Measurements from ENCODE around the gene PAX5. TPM values are rescaled to one million over a fixed set of nuclear protein-coding genes. Genes with fewer than 3 reads are reported as not detected.

The PAX5 gene
- total RNA-seq, 1 donor from 2014 or later = 0.12 TPM

DNA sequence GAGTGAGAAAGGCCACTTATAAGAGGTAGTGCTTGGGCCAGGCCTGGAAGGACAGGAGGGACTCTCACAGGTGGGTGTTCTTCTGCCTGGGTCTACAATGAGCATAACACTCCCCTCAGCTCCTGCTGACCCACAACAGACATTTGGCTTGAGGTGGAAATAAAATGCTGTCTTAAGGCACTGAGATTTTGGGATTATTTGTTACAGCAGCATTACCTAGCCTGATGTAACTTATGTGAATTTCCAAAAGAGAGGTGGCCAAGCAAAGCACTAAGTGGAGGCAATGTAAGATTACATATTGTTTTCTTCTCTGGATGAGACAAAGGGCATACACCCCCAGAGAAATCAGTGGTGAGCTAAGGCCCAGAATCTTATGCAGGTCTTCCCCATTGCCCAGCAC is 221.5 kb downstream of the PAX5 start:
- DNase-seq (ENCODE audit: low spot score) = no peak

DNA sequence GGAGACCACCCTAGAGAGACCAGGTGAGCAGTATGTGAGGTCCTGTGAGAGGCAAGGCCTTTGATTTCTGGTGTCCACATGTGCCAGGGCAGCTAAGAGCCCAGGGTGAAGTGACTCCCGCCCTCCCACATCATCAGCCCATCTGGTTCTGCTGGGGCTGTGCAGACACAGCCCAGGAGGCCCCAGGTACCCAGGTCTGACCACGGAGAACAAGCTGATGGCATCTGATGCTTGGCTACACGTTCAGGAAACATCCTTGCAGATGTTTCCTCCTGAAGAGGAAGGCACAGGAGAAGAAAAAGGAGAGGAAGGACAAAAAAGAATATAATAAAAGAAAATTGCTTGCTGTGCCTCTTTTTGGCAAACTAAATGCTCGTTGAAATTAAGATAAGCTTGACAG is 225.8 kb downstream of the PAX5 start:
- no peak for DNase-seq (ENCODE audit: low spot score)

DNA sequence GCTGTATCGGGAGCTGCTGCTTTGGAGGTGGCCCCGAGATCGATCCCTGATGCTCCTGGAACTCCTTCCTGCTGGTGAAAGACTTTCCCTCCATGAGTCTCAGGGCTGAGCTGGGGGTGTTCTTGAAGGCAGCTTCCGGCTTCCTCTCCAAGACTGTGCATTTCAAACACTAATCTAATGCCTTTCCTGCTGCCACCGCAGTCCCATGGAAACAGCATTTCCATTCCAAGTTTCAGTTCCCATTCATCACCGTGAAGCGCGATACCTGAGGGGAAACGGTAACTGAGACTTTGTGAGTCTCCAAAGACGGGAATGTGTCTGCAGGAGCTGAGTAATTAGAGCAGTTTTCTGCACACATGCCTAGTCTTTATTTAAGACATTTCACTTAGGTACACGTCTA is 230.1 kb downstream of the PAX5 start:
- no peak for DNase-seq (ENCODE audit: low spot score)

DNA sequence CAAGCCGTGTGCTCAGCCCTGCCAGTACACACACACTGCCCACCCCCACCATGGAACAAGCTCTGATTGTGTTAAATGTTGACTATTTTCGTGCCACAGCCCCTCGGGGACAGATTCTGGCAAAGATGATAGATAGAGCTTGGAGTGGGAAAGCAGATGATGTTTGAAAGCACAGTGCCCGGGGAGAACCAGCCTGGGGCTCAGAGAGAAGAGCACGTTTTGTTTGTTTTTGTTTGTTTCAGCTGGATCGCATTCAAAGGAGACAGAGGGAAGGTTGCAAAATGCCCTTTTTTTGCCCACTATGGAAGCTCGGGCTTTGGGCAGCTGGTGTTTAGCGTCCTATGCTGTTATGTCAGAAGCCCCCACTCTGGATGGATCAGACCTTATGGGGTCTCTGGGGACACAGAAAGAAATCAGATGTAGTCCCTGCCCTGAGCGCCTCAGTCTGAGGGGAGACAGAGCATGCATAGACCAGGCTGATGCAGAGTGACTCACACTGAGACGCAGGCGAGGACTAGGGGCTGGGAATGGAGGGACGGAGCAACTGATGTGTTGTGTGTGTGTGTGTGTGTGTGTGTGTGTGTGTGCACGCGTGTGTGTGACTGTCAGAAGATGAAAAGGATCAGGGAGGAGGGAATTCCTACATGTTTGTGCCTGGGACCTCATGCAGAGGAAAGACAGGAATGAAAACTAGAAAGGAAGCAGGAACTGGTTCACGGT is 231.7 kb downstream of the PAX5 start:
- DNase-seq (ENCODE audit: low spot score) = no peak

DNA sequence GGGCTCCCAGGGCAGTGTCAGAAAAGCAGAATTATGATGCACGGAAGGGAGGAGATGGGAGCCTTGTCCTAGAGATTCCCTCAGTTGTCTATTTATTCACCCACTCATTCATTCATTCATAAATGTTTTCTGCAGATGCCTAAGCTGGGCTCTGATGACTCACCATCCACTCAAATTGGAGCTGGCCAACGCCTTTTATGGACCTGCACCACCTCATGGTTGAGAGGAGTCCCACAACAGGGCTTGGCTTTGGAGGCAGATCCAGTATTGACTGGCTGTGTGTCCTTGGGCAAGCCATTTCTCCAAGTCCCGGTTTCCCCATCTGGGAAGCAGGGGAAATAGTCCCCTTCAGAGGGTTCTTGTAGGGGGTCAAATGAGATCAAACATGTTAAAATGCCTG is 233.6 kb downstream of the PAX5 start:
- no peak for DNase-seq (ENCODE audit: low spot score)

DNA sequence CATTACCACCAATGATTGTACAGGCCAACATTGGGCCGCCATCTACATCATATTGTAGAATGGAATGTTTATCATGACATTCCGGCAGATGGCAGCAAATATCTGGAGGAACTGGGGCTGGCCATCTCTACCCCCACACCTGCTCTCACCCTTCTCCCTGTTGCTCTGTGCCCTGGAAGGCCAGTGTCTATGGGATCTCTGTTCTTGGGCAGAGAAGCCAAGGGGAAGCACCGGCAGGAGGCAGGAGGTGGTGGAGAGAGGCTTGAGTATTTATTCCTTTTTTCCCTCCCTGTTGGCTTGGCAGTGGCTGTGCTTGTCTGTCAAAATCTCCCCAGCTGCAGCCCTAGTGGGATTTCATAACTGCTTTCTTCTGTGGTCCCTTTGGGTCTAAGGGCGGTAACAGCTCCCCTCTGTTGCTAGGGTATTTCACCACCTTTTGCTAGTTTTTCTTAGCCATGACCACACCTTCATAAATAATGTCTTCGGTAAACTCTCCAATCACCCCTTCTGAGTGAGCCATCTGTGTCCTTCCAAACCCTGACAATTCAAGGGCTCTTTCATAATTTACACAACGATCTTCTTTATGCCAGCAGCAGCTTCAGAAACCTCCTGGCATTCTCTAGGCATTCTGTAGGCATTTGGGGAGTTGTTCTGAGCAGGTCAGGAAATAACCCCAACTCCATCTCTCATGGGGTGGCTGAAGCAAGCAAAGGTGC is 235.6 kb downstream of the PAX5 start:
- DNase-seq (ENCODE audit: low spot score) = no peak

DNA sequence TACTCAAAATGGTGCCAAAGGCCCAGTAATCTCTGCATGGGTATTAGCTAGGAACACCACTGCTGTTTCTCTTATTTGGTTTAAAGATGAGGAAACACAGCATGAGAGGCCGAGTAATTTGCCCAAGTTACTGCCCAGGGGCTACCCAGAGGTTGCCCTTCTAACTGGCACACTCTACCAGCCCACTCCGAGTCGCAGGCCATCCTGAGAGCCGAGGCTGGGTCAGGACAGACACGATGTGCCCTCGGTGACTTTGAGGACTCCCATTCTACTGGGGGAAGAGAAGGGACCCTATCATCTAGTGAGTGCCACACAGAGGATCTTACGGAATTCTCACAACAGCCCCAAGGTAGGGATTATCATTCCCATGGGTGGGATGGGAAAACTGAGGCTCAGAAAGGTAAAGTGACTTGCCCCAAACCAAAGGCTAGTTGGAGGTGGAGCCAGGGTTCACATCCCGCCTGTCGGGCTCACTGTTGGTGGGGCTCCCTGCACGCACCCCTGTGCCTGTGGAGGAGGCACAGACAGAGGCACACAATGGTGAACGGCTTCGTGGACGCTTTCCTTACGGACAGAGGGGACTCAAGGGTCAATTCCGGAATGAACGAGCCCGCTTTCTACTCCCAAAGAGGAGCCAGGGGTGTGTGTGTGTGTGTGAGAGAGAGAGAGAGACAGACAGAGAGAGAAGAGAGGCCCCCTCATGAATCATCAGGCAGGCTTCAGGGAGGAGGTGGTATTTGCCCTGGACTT is 236.4 kb downstream of the PAX5 start:
- DNase-seq (ENCODE audit: low spot score) = no peak

DNA sequence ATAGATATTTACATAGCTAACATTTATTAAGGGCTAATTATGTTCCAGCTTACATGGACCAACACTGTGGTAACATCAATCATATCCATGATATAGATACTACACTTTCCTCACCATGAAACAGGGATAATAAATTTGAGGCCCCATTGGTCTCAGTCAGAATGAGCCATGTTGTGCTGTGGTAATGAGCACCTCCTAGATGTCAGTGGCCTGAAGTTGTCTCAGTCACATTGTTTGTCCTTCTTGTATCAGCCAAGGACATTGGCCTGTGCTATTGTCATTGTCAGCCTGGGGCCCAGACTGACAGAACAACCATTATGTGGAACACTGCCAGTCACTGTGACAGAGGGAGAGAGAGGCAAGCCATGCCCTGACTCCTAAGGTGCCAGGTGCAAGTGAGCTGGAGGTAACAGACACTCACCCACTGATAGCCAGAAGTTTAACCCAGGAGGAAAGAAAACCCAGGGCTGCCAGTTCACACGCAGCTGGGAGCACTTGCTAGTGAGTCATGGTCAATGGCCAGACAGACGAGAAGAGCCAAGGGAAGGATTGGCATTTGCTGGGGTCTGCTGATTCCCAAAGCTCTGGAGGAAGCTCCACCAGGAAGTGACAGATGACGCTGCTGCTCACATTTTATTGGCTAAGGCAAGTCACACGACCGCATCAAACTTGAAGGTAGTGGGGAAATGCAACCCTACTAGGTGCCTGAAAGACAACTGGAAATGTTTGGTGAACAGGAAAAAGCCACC is 237.2 kb downstream of the PAX5 start:
- DNase-seq (ENCODE audit: low spot score) = no peak

DNA sequence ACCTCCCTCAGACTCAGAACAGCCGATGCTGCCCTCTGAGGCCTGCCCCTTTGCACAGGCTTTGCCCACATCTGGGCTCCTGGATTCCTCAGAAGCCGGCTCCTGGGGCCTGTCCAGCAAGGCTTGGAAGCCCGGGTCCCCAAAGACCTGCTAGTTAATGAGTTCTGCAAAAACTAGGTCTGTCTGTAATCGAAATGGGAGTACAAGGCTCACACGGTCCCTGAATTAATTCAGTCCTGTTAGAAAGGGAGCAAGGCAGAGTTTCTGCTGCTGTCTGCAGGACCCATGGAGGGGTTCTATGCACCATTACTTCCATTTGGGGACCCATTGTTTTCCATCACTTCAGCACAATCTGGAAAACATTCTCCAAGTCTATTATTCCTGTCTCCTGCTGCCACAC is 239.6 kb downstream of the PAX5 start:
- no peak for DNase-seq (ENCODE audit: low spot score)

DNA sequence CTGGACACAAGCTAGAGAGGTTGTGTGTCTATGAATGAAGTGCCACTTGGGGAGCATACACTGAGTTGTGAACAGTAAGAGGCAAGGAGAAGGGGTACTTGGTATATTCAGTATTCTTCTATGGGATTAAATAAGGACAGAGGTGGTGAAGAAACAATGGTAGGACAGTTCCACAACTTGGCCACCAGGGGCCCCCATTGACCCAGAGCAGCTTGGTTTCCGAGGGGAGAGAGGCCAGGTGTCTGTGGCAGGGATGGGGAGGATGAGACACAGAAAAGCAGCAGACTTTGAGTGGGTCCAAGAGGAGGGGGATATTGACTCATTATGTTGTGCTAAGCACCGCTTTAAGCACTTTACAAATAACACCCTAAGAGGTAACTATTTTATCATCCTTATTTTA is 240.8 kb downstream of the PAX5 start:
- DNase-seq (ENCODE audit: low spot score) = no peak

DNA sequence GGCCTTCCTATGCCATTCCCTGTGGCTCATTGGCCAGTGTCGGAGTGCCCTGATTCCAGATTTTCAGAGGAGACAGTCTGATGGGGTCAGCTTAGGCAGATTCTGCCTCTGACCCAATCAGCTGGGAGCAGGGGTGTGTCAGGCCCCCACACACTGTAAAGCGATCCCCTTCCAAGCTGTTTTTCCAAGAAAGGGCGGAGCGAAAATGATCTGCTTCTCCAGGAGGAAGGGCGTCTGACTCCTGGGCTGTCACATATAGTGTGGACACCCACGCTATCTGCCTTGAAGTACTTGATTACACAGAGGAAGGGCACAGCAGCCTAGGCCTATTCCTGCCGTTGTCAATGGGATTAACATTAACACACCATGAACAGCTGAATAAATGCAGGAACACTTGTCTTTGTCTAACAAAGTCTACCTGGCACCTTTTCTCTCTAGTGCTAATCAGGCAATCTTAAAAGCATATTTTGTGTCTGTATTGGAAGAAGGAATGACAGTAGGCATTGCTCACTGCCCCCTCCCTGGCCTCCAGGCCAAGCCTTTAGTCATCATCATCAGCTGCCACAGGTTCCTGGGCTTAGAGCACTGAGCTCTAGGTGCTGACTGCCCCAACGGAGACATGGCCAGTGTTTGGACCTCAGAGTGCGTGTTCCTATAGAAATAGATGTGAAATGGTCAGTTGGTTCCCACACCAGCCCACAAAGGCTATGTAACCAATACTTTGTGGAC is 242.7 kb downstream of the PAX5 start:
- DNase-seq (ENCODE audit: low spot score) = no peak

DNA sequence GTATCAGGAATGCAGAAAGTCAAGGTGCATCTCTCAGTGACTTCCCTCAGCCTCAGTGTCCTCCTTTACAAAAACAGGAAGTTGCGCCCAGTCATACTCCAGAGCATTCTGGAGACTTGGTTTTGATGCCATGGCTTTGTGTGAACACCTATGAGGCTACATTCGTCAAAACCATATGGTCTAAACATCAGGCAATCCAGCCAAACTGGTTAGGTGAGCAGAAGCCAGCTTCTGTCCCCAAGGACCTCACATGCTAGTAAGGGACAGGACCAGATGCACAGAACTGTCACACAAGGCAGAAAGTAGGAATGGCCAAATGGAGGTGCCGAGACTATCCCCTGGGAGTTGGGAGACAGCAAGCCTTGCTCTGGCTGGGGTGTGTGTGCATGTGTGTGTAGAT is 244.2 kb downstream of the PAX5 start:
- no peak for DNase-seq (ENCODE audit: low spot score)

DNA sequence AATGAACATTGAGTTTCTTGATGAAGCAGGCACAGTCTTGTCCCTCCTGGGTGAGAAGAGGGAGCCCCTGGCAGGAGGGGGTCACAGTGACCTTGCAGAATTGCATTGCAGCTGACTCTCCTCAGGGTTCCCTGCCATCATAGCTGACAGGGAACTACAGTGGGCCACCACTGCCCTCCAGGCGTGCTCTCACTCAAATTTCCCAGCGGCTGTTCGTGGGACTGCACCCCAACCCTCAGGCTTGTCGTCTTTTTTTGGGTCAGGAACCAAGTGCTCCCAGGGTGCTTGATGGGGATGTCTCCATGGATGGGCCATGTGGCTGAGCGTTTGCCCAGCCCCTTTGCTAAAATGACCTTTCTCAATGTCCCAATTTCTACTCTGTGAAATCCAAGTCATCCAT is 245.5 kb downstream of the PAX5 start:
- DNase-seq (ENCODE audit: low spot score) = no peak

DNA sequence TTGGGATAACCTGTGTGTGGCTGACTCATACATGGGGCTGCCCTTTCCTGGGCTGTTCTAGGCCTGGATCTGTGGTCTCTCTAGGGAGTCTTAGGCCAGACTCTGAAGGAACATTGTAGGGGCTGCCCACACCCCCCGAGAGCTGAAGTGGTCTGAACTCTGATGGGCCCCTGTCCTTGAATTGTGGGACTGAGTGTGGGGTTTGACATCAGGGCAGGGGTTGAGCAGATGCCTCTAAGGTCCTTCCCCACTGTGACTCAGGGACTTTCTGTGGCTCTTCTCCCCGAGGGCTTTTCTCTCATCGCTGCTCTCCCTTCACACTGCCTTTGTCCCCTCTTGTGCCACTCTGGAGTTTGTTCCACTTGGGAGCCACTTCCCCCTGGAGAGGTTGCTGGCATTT is 246.4 kb downstream of the PAX5 start:
- no peak for DNase-seq (ENCODE audit: low spot score)

Other genes starting within 250 kb of the PAX5 start
- 16.5 TPM for gene ZCCHC7, start 86.3 kb upstream of the PAX5 start, total RNA-seq